A549 (cell line): ENCODE data around the gene HTT-AS.

Source experiments
- BHLHE40 ChIP-seq: IDR thresholded peaks from 2 replicates; pipeline ENCODE4 v1.6.1; 2012; ENCODE audit warnings: low read depth, low read length, inconsistent platforms
- PHF8 ChIP-seq: fragments of 200-600 bp; sonication (generic); IDR thresholded peaks from 2 replicates; pipeline ENCODE4 v1.6.1; 2016; ENCODE audit warnings: low read depth, mild to moderate bottlenecking, antibody characterized with exemption, moderate library complexity, borderline replicate concordance
- POLR2A ChIP-seq: IDR thresholded peaks from 2 replicates; pipeline ENCODE4 v1.6.1; 2012; ENCODE audit warnings: mild to moderate bottlenecking, low read length
- RFX5 ChIP-seq: fragments of 450-650 bp; IDR thresholded peaks from 2 replicates; pipeline ENCODE4 v1.7.1; 2014; ENCODE audit warnings: antibody characterized with exemption, mild to moderate bottlenecking, moderate library complexity
- ZFP36 ChIP-seq: fragments of 450-650 bp; IDR thresholded peaks from 2 replicates; pipeline ENCODE4 v1.6.1; 2014; ENCODE audit warnings: borderline replicate concordance; ENCODE audit not compliant: partially characterized antibody
- ZNF302 ChIP-seq: fragments of 250-450 bp; sonication (Bioruptor Pico); IDR thresholded peaks from 2 replicates; pipeline ENCODE4 v1.9.0; 2021; ENCODE audit warnings: inconsistent platforms, mild to moderate bottlenecking, moderate library complexity
- TF ChIP-seq, protein P1 (sequence below): fragments of >200 bp; sonication (Bioruptor Twin); formaldehyde crosslinking; IDR thresholded peaks from 3 replicates; pipeline ENCODE4 v1.5.1; 2016
- TF ChIP-seq, protein P2 (sequence below): fragments of 200-600 bp; sonication (generic); IDR thresholded peaks from 2 replicates; pipeline ENCODE4 v1.6.1; 2016; ENCODE audit warnings: antibody characterized with exemption, mild to moderate bottlenecking, moderate library complexity
- TF ChIP-seq, protein P3 (sequence below): fragments of 450-650 bp; IDR thresholded peaks from 2 replicates; pipeline ENCODE4 v1.6.1; 2014; ENCODE audit warnings: antibody characterized with exemption

DNA sequence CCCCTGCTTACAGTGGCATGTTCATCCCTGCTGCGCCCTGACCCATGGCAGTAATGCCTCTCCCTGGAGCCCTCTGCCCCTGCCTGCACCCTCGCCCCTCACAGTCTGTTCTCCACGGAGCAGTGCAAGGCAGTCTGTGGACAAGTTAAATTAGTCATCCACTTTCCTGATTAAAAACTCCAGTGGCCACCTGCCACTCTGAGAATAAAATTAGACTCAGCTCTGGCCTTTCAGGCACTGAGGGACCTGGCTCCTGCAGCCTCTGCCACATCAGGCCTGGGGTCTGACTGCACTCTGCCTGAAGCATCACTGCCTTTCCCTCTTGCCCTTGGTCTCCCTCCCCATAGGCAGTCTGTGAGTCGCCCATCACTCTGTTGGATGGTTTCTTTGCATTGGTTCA lies 57.4 kb downstream of the HTT-AS start:
- TF ChIP-seq, protein P1, sequence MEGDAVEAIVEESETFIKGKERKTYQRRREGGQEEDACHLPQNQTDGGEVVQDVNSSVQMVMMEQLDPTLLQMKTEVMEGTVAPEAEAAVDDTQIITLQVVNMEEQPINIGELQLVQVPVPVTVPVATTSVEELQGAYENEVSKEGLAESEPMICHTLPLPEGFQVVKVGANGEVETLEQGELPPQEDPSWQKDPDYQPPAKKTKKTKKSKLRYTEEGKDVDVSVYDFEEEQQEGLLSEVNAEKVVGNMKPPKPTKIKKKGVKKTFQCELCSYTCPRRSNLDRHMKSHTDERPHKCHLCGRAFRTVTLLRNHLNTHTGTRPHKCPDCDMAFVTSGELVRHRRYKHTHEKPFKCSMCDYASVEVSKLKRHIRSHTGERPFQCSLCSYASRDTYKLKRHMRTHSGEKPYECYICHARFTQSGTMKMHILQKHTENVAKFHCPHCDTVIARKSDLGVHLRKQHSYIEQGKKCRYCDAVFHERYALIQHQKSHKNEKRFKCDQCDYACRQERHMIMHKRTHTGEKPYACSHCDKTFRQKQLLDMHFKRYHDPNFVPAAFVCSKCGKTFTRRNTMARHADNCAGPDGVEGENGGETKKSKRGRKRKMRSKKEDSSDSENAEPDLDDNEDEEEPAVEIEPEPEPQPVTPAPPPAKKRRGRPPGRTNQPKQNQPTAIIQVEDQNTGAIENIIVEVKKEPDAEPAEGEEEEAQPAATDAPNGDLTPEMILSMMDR = no peak
- TF ChIP-seq RFX5 = no peak
- TF ChIP-seq, protein P2, sequence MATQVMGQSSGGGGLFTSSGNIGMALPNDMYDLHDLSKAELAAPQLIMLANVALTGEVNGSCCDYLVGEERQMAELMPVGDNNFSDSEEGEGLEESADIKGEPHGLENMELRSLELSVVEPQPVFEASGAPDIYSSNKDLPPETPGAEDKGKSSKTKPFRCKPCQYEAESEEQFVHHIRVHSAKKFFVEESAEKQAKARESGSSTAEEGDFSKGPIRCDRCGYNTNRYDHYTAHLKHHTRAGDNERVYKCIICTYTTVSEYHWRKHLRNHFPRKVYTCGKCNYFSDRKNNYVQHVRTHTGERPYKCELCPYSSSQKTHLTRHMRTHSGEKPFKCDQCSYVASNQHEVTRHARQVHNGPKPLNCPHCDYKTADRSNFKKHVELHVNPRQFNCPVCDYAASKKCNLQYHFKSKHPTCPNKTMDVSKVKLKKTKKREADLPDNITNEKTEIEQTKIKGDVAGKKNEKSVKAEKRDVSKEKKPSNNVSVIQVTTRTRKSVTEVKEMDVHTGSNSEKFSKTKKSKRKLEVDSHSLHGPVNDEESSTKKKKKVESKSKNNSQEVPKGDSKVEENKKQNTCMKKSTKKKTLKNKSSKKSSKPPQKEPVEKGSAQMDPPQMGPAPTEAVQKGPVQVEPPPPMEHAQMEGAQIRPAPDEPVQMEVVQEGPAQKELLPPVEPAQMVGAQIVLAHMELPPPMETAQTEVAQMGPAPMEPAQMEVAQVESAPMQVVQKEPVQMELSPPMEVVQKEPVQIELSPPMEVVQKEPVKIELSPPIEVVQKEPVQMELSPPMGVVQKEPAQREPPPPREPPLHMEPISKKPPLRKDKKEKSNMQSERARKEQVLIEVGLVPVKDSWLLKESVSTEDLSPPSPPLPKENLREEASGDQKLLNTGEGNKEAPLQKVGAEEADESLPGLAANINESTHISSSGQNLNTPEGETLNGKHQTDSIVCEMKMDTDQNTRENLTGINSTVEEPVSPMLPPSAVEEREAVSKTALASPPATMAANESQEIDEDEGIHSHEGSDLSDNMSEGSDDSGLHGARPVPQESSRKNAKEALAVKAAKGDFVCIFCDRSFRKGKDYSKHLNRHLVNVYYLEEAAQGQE = no peak
- TF ChIP-seq, protein P3, sequence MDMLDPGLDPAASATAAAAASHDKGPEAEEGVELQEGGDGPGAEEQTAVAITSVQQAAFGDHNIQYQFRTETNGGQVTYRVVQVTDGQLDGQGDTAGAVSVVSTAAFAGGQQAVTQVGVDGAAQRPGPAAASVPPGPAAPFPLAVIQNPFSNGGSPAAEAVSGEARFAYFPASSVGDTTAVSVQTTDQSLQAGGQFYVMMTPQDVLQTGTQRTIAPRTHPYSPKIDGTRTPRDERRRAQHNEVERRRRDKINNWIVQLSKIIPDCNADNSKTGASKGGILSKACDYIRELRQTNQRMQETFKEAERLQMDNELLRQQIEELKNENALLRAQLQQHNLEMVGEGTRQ = no peak
- no peak for TF ChIP-seq PHF8
- no peak for TF ChIP-seq POLR2A
- TF ChIP-seq ZFP36 = no peak
- TF ChIP-seq BHLHE40 = no peak
- TF ChIP-seq ZNF302 (CRISPR knock-in tag) = no peak
